Activated naive CD8-positive, alpha-beta T cell treated with anti-CD3 and anti-CD28 coated beads, Interleukin-2, amount 50 U/mL, for 16 hours (primary cell): ENCODE measurements around the gene BCL2A1.
"Not testable (repeated sequence)": the region's sequence is repeated elsewhere in the genome, so short reads cannot be mapped to it uniquely, and the experiment has no call there.

ENCODE experiments used
- DNase-seq: peaks from one replicate; pipeline ENCODE4 v3.0.0-alpha.2; 2020; ENCODE audit warnings: low read depth, low spot score

Gene BCL2A1

DNA sequence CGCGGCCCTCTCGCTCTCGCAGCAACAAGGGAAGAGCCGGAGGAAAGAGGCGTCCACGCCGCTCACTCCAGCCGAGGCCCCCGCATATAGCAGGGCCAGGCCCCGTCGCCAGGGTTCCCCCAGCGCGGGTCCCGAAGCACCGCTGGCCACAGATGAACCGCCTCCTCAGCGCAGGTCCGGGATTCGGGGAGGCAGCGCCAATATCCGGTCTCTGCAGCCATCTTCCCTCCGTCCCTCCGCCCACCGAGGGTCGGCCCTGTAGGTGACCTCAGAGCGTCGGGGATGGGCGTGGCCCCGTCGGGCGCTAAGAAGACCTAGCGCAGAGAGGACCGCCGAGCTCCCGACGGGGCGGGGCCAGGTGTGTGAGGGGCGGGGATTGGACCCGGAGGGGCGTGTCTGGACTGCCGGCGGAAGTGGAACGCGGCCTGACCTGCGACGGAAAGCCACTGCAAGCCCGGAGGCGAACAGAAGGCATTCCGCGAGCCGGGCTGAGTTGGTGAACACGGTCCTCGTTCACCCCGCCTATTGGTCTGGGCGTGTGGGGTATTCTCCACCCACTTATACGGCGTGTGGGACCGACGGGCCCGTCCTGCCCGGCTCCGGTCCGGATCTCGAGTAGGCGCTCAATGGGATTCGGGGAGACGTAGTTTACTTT is 47.4 kb downstream of the BCL2A1 start:
- peak; percentile 96 for DNase-seq

GRCh38 chr15:79923079-79923514 is 47.9 kb downstream of the BCL2A1 start:
- peak; percentile 36 for DNase-seq

DNA sequence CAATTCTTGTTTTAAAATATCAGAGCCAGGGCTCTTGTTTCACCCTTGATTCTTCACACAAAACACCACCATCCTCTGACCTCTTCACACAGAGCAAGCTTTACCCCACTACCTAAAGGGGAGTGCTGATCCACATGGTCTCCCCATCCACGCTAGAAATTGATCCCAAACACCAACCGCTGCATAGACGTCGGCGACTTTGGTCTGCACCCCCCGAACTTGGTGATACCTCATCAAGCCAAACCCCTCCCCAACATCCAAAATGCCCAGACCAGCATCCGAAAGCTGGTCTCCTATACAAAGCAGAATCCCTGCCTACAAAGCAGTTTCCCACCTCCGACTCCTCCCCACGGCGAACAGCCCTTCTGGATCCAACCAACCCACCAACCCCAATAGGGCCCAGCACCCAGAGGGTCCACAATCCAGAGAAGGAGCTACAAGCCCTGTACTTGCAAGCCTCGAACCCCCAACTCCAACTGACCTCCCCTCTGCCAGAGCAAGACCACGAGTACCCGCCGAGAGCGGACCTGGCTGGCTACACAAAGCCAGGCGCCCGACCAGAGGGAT is 48.4 kb downstream of the BCL2A1 start:
- no peak for DNase-seq

DNA sequence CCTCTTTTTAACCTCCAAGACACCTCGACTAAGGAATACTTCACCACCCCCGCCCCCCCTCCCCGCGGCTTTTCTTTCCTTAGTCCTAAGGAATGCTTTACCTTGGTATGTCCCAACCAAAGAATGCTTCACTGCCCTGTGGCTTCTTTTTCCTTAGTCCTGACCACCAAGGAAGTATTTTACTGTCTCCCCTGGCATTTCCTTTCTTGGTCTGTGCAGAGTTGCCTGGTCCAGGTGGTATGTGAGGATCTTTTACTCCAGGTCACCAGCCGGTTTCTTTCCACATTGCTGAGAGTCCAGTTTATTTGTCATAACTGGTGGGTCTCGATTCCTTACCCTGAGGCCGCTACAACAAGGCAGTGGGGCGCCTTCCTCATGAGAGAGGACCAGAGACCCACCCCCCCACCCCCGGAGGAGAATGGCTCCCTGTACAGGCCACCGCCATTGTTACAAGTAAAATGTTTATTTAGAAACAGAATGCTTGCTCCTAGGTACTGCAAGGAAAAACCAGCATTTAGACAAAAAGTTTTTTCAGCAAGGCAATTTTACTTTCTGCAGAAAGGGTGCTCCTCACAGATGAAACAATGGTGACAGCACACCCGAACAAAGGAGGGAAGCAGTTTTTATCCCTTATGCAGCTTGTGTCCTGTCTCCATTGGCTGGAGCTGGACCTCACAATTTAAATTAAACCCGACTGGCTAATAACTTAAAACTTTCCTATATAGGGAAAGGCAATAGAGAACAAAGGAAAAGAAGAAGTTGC is 51.1 kb downstream of the BCL2A1 start:
- no peak for DNase-seq

GRCh38 chr15:79919090-79919748 is 51.8 kb downstream of the BCL2A1 start:
- DNase-seq, result no peak

GRCh38 chr15:79918278-79918677 is 52.7 kb downstream of the BCL2A1 start:
- DNase-seq, result no peak

DNA sequence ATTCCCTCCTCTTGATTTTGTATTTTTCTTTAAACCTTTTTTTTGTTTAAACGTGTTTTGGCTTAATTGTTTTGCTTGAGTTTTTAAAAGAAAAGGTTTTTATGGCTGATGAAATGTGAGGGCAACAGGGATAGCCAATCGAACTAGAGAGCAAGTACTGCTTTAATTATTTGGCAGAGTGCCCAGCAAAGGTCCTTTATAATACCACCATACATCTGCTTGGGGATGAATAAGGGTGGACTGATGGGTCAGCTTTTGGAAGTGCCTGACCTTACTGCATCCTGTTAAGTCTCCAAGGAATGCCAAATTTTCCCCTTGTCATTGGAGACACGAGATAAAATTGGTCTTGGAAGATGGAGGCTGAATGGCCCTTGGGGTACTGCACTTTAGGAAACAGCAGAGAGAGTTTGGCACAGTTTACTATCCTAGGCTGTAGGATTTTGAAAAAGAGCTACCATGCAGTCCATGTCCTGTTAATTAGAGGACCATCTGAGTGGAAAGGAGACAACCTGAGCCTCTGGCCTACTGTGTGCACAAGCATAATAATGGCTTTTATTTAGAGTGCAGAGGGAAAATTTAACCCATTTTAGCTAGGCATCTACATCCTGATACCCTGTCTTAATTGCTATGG is 54.4 kb downstream of the BCL2A1 start:
- no peak for DNase-seq

DNA sequence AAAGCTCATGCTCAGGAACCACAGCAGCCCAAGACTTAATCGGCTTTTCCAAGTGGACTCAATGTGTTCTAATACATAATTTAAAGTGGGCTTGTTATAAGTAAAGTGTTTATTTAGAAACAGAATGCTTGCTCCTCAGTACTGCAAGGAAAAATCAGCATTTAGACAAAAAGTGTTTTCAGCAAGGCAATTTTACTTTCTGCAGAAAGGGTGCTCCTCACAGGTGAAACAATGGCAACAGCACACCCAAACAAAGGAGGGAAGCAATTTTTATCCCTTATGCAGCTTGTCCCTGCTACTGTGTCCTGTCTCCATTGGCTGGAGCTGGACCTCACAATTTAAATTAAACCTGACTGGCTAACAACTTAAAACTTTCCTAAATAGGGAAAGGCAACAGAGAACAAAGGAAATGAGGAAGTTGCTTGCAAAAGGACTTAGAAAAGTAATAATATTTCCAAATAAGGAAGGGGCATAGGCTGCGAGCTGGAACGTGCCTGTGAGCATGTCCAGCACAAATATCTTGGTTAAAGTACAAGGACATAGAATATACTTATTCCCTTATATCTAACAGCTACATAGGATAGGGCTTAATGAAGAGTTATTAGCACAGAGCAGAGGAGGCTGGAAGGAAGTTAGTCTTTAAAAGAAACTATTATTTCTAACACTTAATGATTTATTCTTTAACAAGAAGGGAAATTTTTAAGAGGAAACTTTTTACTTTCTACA is 55.1 kb downstream of the BCL2A1 start:
- DNase-seq, result not testable (repeated sequence)

- DNase-seq, result no peak
Observed at GRCh38 chr15:79914728-79915127, 56.3 kb downstream of the BCL2A1 start.
